NCI-H1694 (cell line): ENCODE results near the gene N4BP3.

ENCODE experiments used
- DNase-seq: peaks from one replicate; lab custom pipeline; 2025; lab: John Stamatoyannopoulos, UW

N4BP3 gene

DNA sequence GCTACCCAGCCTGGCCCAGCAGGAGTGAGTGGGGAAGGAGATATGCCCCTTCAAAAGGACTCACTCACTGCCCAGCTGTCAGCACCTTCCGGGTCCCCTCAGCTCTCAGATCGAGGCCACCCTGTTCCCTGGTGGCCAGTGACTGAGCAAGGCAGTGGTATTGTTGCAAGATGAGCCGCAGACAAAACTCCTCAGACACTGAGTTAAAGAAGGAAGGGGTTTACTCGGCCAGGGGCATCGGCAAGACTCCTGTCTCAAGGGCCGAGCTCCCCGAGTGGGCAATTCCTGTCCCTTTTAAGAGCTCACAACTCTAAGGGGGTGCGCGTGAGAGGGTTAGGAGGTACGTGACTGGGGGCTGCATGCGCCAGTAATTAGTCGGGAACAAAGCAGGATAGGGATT, 9.7 kb upstream of the N4BP3 start:
- no peak for DNase-seq

DNA sequence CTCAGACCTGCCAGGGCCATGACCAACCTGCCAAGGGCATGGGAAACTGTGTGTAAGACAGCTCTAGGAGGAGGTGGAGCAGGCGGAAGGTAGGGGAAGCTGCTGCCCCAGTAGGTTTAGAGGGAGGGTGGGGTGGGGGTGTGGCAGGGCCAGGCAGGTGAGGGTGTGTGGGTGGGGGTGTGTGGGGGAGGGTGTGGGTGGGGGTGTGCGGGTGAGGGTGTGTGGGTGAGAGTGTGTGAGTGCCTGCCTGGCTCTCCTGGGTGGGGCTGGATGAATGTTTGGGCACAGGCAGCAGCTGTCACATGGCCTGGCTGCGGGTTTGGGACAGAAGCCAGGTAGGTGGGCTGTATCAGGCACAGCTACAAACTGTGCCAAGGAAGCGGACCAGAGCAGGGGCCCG, 8.8 kb upstream of the N4BP3 start:
- DNase-seq, result peak; percentile 21

DNA sequence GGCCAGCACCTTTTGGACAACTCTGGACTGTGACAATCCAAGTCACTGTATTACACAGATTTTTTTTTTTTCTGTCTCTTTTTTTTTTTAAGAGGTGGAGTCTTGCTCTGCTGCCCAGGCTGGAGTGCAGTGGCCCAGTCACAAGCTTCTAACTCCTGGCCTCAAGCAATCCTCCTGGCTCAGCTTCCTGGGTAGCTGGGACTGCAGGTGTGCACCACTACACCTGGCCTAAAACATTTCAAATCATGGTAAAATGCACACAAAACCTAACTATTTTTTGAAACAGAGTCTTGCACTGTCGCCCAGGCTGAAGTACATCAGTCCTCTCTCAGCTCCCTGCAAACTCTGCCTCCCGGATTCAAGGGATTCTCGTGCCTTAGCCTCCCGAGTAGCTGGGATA, 7.2 kb upstream of the N4BP3 start:
- DNase-seq, result no peak

DNA sequence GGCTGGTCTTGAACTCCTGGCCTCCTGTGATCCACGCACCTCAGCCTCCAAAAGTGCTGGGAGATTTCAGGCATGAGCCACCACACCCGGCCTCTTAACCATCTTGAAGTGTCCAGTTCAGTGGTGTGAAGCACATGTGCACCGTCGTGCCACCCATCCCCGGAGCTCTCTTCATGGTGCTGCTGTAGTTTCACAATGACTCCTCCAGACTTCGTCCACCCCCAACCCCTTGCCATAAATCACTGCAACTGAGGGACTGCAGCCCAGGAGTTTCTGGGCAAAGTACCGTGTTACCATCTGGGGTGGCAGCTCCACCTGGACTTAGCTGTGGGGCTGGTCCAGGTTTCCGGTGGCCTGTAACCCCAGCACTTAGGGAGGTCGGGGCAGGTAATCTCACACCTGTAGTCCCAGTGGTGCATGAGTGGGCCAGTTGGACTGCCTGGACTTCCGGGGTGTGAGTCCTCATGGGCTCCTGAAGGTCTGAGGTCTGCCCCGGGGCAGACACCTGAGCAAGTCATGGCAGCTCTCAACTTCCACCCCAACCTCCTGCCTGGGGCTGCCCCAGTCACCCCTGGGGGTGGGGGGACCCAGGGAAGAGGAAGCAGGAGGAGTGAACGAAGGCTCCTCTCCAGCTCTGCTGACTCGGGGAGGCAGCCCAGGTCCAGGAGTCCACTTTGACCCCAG, 6.6 kb upstream of the N4BP3 start:
- DNase-seq, result no peak

DNA sequence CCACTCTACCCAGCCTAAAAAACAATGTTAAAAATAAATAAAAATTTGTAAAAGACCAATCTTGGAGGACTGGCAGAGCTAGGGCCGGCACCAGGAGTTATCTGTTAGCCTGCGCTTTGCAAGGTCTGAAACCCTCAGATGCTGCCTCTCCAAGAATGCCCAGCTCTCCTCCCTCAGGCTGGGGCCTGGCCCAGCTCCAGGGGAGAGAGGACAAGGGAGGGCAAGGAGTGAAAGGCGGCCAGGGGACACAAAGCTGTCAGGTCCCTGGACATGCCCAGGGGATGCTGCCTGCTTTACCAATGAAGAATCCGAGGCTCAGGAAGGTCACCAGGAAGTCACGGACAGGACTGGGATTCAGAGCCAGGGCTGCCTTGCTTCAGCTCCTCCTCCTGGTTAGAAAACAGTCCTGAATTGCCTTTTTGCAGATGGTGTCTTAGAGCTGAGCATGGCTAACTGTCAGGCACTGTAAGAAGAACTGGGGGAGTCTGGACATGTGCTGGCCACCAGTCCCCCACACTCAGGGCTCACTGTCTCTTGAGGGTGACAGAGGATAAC, 5.5 kb upstream of the N4BP3 start:
- DNase-seq, result no peak

DNA sequence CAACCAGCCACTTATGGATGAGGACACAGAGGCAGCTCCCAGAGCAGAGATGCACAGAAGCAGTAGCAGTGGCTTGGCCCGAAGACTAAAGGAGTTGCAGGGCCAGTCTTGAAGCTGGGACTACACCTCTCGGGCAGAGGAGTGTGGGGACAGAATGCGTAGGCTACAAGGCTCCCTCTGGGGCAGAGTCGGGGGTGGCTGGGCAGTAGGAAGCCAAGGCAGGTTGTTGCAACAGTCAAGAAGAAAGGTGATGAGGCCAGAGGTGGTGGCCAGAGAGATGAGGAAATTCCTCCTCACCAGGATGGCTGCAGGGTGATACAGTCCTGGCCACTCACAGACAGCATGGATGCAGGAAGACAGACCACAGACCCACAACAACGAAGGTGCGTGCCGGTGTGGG, 4.9 kb upstream of the N4BP3 start:
- DNase-seq, result no peak

DNA sequence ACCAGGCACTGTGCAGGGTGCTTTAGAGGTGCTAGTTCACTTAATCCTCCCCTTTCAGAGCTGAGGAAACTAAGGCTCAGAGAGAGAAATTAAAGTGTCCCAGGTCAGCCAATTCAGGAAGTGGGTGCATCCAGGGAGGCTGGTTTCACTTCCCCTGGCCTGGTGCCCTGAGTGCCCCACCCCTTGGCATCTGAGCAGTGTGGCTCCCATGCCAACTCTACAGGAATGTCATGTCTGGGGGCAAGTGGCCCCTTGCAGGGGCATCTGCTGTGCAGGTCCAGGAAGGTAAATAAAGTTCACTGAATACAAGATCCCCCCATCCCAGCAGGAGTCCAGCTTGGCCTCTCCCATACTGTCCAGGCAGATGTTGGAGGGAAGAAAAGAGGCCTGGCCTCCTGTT, 4.4 kb upstream of the N4BP3 start:
- DNase-seq, result no peak

DNA sequence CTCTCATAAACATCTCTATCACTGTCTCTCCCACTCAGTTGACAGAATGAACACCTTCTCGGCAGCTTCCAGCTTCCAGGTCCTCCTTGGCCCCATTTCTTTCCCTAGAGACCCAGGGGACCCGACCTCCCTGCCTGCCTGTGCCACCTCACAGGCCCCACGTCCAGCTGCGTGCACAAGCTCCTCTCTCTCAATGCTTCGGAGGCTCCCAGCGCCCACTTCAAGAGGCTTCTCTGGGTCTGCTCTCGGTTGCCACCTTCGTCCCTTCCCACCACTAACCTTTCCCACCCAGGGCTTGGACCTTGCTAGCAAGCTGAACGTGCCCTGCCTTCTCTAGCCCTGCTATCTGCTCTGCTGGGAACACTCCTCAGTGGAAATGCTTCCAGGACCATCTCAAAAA, 2.8 kb upstream of the N4BP3 start:
- no peak for DNase-seq

DNA sequence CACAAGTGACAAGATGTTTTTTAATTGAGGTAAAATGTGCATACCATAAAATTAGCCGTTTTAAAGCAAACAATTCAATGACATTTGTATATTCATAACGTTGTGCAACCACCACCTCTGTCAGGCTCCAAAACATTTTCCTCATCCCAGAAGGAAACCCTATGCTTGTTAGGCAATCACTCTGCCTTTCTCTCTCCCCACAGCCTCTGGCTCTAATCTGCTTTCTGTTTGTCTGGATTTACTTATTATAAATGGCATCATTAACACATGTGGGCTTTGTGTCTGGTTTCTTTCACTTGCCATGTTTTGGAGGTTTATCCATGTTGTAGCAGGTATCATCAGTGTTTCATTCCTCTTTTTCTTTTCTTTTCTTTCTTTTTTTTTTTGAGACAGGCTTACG, 1.4 kb upstream of the N4BP3 start:
- no peak for DNase-seq

DNA sequence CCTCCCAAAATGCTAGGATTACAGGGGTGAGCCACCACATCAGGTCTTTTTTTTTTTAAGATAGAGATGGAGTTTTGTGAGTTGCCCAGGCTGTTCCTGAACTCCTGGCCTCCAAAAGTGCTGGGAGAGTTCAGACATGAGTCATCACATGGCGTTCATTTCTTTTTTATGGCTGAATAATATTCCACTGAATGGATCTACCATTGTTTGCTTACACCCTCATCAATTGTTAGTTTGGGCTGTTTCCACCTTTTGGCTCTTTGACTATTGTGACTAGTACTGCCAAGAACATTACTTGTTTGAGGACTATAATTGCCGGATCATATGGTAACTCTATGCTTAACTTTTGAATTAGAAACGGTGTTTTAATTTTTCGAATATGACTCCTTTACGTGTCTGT, 787 bp upstream of the N4BP3 start:
- DNase-seq, result no peak

DNA sequence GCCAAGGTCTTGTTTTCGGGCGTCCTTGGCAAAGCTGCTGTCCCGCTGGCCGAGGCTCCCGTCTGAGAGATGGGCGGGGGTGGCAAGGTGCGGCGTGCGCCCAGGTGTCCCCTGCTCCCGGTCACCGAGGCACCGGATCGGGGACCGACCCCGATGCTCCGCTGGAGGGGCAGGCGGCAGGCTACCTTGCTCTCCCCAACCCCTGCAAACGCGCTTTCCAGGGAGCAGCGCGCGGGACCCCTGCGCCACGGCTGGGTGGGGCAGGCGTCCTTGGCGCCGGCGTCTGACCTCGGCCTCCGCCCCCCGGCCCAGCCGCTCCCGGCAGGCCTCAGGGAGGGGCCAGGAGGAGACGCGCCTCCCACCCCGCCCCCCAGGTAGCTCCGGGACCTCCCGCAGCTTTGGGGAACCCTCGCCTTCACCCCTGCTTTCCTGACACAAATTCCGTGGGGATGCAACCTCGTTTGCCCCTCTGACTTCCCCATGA, 551 bp downstream of the N4BP3 start:
- DNase-seq, result no peak

DNA sequence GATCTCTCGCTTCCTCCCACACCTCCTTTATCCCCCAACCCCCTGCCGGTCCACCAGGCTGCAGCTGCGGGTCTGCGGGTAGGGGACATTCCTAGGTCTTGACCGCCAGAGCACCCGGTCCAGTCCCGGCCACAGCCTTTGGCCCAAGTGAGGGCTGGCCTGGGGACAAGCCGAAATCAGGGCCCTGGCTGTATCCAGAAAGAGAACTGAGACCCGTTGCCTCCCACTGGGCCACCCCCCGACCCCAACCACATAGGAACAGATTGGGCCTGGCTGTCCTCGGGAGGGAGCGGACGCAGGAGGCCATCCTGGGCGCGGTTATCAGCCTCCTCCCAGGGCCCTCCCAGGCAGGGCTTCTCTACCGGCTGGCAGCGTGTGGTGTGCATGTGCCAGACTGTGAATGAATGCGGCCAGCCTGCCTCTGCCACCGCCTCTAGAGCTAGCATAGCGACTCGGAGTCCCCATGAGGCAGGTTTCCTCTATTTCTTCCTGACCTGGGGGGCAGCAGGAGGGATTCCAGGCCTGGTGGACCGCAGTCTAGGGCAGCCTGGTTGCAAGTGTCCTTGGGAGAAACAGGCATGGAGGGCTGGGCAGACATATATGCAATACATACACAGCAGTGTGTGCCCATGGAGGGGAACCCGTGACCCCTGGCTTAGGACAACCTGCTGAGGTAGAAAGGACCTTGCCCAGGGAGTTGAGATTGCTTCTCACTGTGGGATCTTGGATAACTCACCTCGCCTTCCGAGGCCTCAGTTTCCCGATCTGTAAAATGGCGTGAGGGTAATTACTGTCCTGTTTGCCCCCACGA, 1.2 kb downstream of the N4BP3 start:
- DNase-seq, result peak; percentile 19

DNA sequence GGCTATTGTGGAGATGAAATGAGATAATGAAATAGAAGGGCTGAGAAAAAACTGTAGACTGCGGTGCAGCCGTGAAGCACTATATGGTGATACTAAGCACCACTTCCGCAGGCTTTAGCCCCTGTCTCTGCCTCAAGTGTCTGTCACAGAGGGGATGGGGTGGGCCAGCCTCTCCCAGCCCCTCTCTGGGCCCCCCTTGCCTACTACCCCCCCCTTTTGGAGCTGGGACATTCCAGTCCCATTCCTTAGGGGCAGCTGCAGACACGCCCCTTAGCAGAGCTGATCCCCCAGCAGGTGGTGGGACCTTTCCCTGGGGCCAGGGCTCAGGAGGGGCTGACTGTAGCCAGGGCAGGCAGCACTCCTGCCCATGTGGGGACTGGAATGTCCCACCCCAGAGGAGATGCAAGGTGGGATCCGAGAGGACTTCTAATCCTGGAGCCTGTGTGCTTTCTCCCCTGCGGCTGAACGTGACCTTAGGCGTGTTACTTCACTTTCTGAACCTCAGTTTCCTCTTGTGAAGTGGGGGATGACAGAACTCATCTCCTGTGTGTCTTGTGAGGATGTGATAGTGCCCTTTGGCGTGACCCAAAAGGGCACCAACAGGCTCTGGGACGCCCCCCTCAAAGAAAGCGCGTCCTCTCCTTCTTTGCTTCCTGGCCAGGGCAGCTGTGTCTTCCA, 1.9 kb downstream of the N4BP3 start:
- DNase-seq, result no peak

DNA sequence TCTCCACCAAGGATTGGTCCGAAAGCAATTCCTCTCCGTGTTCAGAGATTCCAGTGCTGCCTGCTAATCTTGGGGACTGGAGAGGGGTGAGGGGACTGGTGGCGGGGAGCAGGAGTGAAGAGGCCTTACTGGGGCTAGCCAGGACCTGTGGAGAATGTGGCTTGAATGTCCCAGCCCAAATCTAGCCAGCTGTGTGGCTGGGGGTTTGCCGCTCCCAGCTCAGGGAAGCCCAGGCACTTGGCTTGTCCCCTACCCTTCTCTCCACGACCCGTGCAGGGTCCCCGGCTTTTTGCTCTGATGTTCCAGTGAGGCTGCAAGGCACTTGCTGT, 2.4 kb downstream of the N4BP3 start:
- DNase-seq, result no peak

DNA sequence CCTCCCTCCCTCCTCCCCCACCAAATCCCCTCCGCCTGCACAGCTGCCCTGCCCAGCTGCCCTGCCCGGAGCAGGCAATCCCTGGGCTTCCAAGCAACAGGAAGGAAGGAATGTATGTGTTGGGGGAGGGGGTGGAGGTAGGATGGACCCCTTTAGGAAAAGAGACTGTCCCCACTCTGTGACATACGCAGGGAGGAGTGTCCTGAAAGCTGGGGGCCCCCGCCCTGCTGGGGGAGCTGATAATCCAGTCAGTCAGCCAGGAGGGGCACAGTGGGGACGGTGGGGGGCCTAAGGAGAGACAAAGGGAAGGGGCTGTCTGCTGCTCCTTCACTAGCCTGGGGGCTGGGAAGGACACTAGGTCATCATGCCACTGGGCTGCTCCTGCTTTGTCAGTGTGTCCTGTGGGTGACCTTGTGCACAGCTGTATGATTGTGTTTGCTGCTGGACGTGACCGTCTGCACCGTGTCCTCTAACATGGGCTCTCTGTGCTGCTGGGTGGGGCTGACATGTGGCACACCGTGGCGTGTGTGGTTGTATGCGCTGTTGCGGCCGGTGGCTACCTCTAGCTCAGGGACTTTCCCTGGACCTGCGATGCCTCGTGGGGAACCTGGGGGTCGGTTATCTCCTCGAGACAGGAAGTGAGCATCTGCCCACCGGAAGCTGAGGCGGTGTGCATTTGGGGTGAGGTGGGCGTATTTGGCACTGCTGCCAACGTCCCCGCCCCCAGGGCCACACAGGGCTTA, 3.0 kb downstream of the N4BP3 start:
- no peak for DNase-seq

DNA sequence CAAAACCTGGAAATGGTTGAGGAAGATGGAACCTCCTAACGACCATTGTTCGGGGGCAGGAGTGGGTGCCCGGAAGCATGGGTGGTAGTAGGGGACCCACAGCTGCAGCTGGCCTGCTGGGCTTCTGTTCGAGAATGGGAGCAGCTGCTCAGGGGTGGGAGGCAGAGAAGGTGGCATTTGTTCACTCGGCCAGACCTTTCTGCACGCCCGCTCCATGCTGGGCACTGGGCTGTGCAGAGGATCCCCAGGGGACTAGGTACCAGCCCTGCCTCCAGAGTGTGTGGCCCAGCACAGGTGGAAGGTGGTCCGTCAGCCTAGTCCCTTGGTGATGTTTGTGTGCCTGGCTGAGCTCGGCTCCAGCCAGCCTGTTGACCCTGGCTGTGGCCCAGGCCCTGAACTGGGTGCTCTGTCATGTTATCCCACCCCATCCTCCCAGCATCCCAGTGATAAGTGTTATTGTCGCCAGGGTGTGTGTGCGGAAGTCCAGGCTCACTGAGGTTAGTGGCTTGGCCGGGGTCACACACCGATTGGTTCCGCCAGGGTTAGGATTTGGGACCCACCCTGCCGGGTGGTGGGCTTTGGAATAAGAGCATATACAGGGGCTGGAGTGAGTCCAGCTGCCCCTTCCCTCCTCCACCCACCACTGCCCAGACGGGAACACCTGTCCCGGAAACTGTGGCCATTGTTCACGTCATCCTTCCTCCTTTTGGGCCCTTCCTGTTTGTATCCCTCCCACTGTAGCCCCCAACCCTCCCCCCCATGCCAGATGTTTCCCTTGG, 4.8 kb downstream of the N4BP3 start:
- no peak for DNase-seq

DNA sequence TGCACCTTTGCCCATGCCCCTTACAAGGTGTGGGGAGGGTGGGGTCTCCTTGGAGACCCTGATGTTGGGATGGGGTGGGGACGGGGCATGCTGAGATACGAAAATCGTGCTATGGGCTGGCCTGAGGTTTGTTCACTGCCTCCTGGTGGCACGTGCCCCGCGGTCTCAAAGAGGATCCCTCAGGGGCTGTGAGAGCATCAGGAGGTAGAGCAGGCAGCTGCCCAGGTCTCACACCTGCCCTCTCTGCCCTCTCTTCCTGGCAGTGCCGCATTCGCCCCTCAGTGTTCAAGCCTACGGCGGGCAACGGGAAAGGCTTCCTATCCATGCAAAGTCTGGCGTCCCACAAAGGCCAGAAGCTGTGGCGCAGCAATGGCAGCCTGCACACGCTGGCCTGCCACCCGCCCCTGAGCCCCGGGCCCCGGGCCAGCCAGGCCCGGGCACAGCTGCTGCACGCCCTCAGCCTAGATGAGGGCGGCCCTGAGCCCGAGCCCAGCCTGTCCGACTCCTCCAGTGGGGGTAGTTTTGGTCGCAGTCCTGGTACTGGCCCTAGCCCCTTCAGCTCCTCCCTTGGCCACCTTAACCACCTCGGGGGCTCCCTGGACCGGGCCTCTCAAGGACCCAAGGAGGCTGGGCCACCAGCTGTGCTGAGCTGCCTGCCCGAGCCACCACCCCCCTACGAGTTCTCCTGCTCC, 6.7 kb downstream of the N4BP3 start:
- DNase-seq, result no peak

DNA sequence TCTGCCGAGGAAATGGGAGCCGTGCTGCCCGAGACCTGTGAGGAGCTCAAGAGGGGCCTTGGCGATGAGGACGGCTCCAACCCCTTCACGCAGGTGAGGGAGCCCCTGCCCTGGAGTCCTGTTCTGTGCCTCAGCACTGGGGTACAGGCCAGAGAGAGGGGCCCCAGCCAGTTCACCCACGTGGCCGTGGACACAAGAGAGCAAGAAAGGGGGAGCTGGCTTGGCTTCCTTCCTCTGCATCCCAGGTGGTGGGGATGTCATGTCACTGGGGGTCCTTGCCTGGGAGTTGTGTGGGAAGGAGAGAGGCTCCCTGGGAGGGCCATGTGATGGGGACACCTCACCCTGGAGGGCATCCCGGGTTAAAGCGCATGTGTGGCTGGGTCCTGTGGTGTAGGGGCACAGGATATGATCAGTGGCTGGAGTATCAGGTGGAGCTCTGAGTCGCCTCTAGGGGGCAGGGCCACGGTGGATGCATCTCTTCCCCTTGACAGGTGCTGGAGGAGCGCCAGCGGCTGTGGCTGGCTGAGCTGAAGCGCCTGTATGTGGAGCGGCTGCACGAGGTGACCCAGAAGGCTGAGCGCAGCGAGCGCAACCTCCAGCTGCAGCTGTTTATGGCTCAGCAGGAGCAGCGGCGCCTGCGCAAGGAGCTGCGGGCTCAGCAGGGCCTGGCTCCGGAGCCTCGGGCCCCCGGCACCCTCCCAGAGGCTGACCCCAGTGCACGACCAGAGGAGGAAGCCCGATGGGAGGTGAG, 7.5 kb downstream of the N4BP3 start:
- DNase-seq, result peak; percentile 84

DNA sequence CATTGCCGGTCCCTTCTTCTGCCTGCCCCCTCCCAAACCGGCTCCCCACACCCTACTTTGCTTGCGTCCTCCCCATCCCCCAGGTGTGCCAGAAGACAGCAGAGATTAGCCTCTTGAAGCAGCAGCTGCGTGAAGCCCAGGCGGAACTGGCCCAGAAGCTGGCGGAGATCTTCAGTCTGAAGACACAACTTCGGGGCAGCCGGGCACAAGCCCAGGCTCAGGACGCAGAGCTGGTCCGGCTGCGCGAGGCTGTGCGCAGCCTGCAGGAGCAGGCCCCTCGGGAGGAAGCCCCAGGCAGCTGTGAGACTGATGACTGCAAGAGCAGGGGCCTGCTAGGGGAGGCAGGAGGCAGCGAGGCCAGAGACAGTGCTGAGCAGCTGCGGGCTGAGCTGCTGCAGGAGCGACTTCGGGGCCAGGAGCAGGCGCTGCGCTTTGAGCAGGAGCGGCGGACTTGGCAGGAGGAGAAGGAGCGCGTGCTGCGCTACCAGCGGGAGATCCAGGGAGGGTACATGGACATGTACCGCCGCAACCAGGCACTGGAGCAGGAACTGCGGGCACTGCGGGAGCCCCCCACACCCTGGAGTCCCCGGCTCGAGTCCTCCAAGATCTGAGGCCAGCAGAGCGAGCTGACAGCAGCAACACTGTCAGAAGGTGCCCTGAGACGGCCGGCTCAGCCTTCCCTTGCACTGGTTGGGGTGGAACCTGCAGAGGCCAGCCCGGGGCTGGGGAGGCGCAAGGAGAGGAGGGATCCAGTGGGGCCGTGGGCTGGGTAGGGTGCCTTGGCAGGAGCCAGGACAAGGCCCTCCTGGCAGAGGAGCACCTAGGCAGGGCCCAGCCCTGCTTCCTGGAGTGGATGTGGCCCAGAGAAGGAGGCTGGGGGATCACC, 8.3 kb downstream of the N4BP3 start:
- DNase-seq, result no peak
